Psoas muscle (tissue), 8 donors: ENCODE results near the gene CDR2L. TPM values are rescaled to one million over a fixed set of nuclear protein-coding genes. Genes with fewer than 3 reads are reported as not detected.
A peak's percentile ranks its signal among the peaks of the same experiment; 100 is the strongest.

Experiments
- ATAC-seq, 4 donors: fragments of 200-7000 bp; cut with Tn5 transposase; one replicate each; pipeline ENCODE4 v1.9.1; 2020; ENCODE audit warnings: moderate library complexity in 3 of 4, mild to moderate bottlenecking in 2 of 4
- DNase-seq, 2 donors: peaks; one replicate each; pipeline ENCODE4 v3.0.0-alpha.2; 2020
- H3K27ac ChIP-seq: fragments of 200-600 bp; one replicate; pipeline ENCODE4 v1.8.0; 2022
- H3K27me3 ChIP-seq, 3 donors: fragments of 200-600 bp in 1 of 3; one replicate each; pipeline versions ENCODE4 v1.6.1 to v1.8.0; 2013 to 2022; ENCODE audit warnings: low read length in 2 of 3, mild to moderate bottlenecking in 2 of 3, moderate library complexity in 1 of 3; ENCODE audit not compliant: insufficient read depth in 3 of 3
- H3K36me3 ChIP-seq, 2 donors: fragments of 200-600 bp in 1 of 2; one replicate each; pipeline versions ENCODE4 v1.6.1 to v1.8.0; 2013 to 2022; ENCODE audit warnings: low read depth in 1 of 2, mild to moderate bottlenecking in 1 of 2, moderate library complexity in 1 of 2; ENCODE audit not compliant: insufficient read depth in 1 of 2
- H3K4me1 ChIP-seq: fragments of 200-600 bp; one replicate; pipeline ENCODE4 v1.8.0; 2022
- H3K4me3 ChIP-seq: fragments of 200-600 bp; one replicate; pipeline ENCODE4 v1.8.0; 2022; ENCODE audit warnings: mild to moderate bottlenecking
- H3K9me3 ChIP-seq: fragments of 200-600 bp; one replicate; pipeline ENCODE4 v1.8.0; 2022
- WGBS, 3 donors: extraction: QIAGEN DNeasy Blood & Tissue Kit; methylation state at CpG; one replicate each; pipeline versions ENCODE4 v1.1.6 to v1.1.7; 2013; 5-methylcytosine and 5-hydroxymethylcytosine counted together
- intact Hi-C, 2 donors: fragments of 100-400 bp; cut with DNase I; formaldehyde crosslinking; loops; one replicate each; pipeline versions ENCODE4 v1.11.0 to v1.14.2; 2022
- long read RNA-seq, 2 donors: library from polyadenylated mRNA; unstranded; transcript quantifications; one replicate each; pipeline ENCODE4 v2.0.0, GENCODE V29; 2021
- polyA plus RNA-seq, 3 donors: library from polyadenylated mRNA; stranded (reverse); fragments of 200-250 nt; gene quantifications; one replicate each; pipeline ENCODE4 v1.2.3, GENCODE V29; 2013
- total RNA-seq, 4 donors: library from RNA; stranded (reverse); fragmentation: NEBNext Ultra II Directional in 2 of 4; extraction: Animal tissue kit (Norgen Biotek cat#: 25700) in 2 of 4; gene quantifications; one replicate each; pipeline versions ENCODE4 v1.2.1 to v1.2.4, GENCODE V29; 2021 to 2023
- TF ChIP-seq, protein P1 (sequence below): fragments of 200-600 bp; IDR thresholded peaks from one replicate; pipeline ENCODE4 v1.8.0; 2022; ENCODE audit warnings: antibody characterized with exemption
- donor health status: healthy with polysubstance abuse.
- donor health status: DM: no; HTN: no; CAD: no; lungs with moderate emphysema.
- donor health status: Bipolar disorder and iron deficiency.
- donor health status: healthy.
- donor health status: DM: yes; HTN: yes; CAD: no.
- donor health status: DM: no; HTN: no; CAD: no.
- donor health status: DM: no; HTN: no; CAD: no.
- donor health status: DM: yes; HTN: yes; CAD: no.

CDR2L gene
- total RNA-seq, result 1 to 10 TPM; 1.4 to 3.4 (median 2.7) TPM
- polyA plus RNA-seq, result 1 to 10 TPM; 1.3 to 1.7 (median 1.5) TPM
- long read RNA-seq, donor 1, partial matches to known transcripts, result 0 of 1 reads
- long read RNA-seq, donor 1, other reads (novel, unspliced or antisense), result 0 of 1 reads
- long read RNA-seq, donor 2, partial matches to known transcripts, result 0 of 5 reads
- long read RNA-seq, donor 2, other reads (novel, unspliced or antisense), result 4 of 5 reads

DNA sequence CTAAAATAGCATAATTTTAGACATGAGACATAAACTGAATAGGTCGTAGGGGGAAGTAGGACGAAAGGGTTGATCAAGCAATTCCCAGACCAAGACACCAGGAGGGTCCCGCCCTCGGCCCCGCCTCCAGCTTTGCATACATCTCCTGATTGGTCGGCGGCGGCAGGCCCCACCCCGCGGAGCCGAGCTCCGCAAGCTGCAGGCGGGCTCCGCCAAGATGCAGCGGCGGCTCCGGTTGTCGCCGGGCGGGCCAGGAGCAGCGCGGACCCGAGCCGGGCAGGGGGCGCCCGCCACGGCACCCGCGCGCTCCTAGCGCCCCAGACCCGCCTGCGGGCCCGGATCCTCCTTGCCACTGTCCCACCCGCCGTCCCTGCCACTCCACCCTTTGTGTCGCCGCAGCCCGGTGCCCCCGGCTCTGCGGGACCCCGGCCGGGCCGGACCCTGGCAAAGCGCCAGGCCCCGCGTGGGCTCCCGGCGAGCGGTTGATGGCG, at the start of gene CDR2L:
CDR2L (plus strand) TSS at position 215 of the 491 bp plus-strand sequence. CDS start 412 bp downstream, outside the sequence.
- H3K27ac ChIP-seq, result peak within 1 kb of the TSS; percentile 83
- TF ChIP-seq, protein P1, sequence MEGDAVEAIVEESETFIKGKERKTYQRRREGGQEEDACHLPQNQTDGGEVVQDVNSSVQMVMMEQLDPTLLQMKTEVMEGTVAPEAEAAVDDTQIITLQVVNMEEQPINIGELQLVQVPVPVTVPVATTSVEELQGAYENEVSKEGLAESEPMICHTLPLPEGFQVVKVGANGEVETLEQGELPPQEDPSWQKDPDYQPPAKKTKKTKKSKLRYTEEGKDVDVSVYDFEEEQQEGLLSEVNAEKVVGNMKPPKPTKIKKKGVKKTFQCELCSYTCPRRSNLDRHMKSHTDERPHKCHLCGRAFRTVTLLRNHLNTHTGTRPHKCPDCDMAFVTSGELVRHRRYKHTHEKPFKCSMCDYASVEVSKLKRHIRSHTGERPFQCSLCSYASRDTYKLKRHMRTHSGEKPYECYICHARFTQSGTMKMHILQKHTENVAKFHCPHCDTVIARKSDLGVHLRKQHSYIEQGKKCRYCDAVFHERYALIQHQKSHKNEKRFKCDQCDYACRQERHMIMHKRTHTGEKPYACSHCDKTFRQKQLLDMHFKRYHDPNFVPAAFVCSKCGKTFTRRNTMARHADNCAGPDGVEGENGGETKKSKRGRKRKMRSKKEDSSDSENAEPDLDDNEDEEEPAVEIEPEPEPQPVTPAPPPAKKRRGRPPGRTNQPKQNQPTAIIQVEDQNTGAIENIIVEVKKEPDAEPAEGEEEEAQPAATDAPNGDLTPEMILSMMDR, result no peak
- peaks cover 0 to 12% (median 0%) of the 10 kb centered on the region in 3 donors for H3K27me3 ChIP-seq
- DNase-seq (peak; percentile 97 to 98), ATAC-seq (peak; percentile 95 to 97 (median 96))
- WGBS, 3 donors, result 0 to 1% (median 0%) methylated on average over 28 to 51 of the region's 51 CpGs
- H3K4me1 ChIP-seq, result peaks cover 5% of the 10 kb centered on the region
- intact Hi-C loops, result no loop called here
- H3K9me3 ChIP-seq, result no peaks in the 10 kb centered on the region
- peak within 1 kb of the TSS; percentile 78 for H3K4me3 ChIP-seq
- no peaks in the 10 kb centered on the region for H3K36me3 ChIP-seq

GRCh38 chr17:74938194-74938950, 49.1 kb upstream of the CDR2L start:
- TF ChIP-seq, protein P1, result no peak
- H3K4me1 ChIP-seq, result no peaks in the 10 kb centered on the region
- ATAC-seq (no peak), DNase-seq (no peak)
- no peak overlapping the region for H3K4me3 ChIP-seq
- intact Hi-C loops, result no loop called here
- peaks cover 0 to 70% (median 12%) of the 10 kb centered on the region in 3 donors for H3K27me3 ChIP-seq
- WGBS, 3 donors, result 54 to 67% (median 62%) methylated on average over 8 of the region's 8 CpGs
- no peaks in the 10 kb centered on the region for H3K36me3 ChIP-seq
- H3K9me3 ChIP-seq, result no peaks in the 10 kb centered on the region
- no peak overlapping the region for H3K27ac ChIP-seq

DNA sequence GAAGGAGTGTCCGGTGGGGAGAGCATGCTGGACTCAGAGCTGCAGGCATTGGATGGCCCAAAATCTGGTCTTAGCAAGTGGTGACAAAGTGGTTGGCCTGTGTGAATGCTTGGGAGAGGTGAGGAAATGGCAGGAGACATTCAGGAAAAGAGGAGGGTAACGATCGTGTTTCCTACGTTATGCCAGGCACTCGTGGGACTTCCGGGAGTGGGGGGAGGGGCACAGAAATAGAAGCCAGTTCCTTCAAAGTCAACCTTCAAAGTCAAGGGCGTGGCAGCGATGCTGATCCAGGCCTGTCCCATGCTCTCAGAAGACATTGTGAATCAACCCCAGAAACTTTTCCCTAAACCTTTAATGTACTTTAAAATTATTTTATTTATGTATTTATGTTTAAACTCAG, 47.9 kb upstream of the CDR2L start:
- ATAC-seq, result no peak
- intact Hi-C loops, result no loop called here
- TF ChIP-seq, protein P1, result no peak
- 39 to 48% (median 45%) methylated on average over 8 of the region's 8 CpGs for WGBS, 3 donors
- H3K27me3 ChIP-seq, result peaks cover 0 to 69% (median 12%) of the 10 kb centered on the region in 3 donors
- H3K4me1 ChIP-seq, result no peaks in the 10 kb centered on the region
- no peaks in the 10 kb centered on the region for H3K9me3 ChIP-seq
- H3K36me3 ChIP-seq, result no peaks in the 10 kb centered on the region
- no peak overlapping the region for H3K27ac ChIP-seq
- no peak overlapping the region for H3K4me3 ChIP-seq
- no peak for DNase-seq

DNA sequence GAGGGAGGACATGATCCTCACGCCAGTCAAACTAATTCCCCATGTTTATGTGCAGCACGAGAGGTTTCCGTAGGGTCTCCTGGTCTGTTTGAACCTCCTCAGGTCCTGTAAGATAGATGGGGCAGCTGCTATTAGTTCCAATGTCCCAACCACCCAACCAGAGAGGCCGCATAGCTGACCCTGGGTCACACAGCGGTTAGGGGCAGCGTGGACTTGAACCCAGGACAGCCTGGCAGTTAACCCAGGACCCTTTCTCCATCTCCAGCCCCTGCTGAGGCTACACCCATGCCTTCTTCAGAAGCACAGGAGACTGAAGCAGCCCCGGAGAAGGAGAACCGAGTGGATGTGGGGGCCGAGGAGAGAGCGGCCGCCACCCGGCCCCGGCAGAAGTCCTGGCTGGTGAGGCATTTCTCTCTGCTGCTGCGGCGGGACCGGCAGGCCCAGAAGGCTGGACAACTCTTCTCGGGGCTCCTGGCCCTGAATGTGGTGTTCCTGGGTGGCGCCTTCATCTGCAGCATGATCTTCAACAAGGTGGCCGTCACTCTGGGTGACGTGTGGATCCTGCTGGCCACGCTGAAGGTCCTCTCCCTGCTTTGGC, 46.2 kb upstream of the CDR2L start:
- H3K27ac ChIP-seq, result no peak overlapping the region
- WGBS, 3 donors, result 69 to 72% (median 71%) methylated on average over 16 to 21 of the region's 21 CpGs
- intact Hi-C loops, result no loop called here
- DNase-seq (no peak), ATAC-seq (no peak)
- H3K36me3 ChIP-seq, result no peaks in the 10 kb centered on the region
- H3K27me3 ChIP-seq, result peaks cover 0 to 67% (median 5%) of the 10 kb centered on the region in 3 donors
- no peaks in the 10 kb centered on the region for H3K9me3 ChIP-seq
- TF ChIP-seq, protein P1, result no peak
- no peaks in the 10 kb centered on the region for H3K4me1 ChIP-seq
- H3K4me3 ChIP-seq, result no peak overlapping the region
